ENCODE measurements around the gene ATP6V1B1.

GRCh38 chr2:70981866-70982810, 46.4 kb downstream of the ATP6V1B1 start:
- TF ChIP-seq CTCF (conservative IDR thresholded peaks at IDR 0.05; ENCODE audit: low read depth, low read length) (no peak), EZH2 (IDR thresholded peaks at IDR 0.05; ENCODE audit: borderline replicate concordance, low read depth, low read length, poor library complexity, severe bottlenecking) (no peak)

Data from A673 (cell line).